Measurements from ENCODE around the gene UBE2I. TPM values are rescaled to one million over a fixed set of nuclear protein-coding genes. Genes with fewer than 3 reads are reported as not detected.

UBE2I gene
- total RNA-seq, 1 donor = 108 TPM

- Histone ChIP-seq H3K4me1 (ENCODE audit: insufficient read depth, low read length) (peaks cover 10% of the 10 kb centered on the region), H3K27me3 (ENCODE audit: insufficient read depth, low read length) (no peaks in the 10 kb centered on the region), H3K9me3 (ENCODE audit: low read depth, low read length) (no peaks in the 10 kb centered on the region), H3K4me3 (ENCODE audit: low read length) (no peak overlapping the region)
Observed at GRCh38 chr16:1297018-1297696, 12.3 kb upstream of the UBE2I start.

- H3K9me3 ChIP-seq (ENCODE audit: low read depth, low read length) = no peaks in the 10 kb centered on the region
- H3K4me1 ChIP-seq (ENCODE audit: insufficient read depth, low read length) = peaks cover 10% of the 10 kb centered on the region
- no peak overlapping the region for H3K4me3 ChIP-seq (ENCODE audit: low read length)
- no peaks in the 10 kb centered on the region for H3K27me3 ChIP-seq (ENCODE audit: insufficient read depth, low read length)
Observed at GRCh38 chr16:1298406-1298805, 11.0 kb upstream of the UBE2I start.

GRCh38 chr16:1299012-1299867, 10.2 kb upstream of the UBE2I start:
- H3K4me1 ChIP-seq (ENCODE audit: insufficient read depth, low read length) = peaks cover 17% of the 10 kb centered on the region
- no peak overlapping the region for H3K4me3 ChIP-seq (ENCODE audit: low read length)

GRCh38 chr16:1299868-1300203, 9.6 kb upstream of the UBE2I start:
- Histone ChIP-seq H3K4me3 (ENCODE audit: low read length) (no peak overlapping the region), H3K9me3 (ENCODE audit: low read depth, low read length) (no peaks in the 10 kb centered on the region), H3K27me3 (ENCODE audit: insufficient read depth, low read length) (no peaks in the 10 kb centered on the region), H3K4me1 (ENCODE audit: insufficient read depth, low read length) (peaks cover 23% of the 10 kb centered on the region)

More at GRCh38 chr16:1299012-1299867, 10.2 kb upstream of the UBE2I start:
- Histone ChIP-seq H3K9me3 (ENCODE audit: low read depth, low read length) (no peaks in the 10 kb centered on the region), H3K27me3 (ENCODE audit: insufficient read depth, low read length) (no peaks in the 10 kb centered on the region)

GRCh38 chr16:1300664-1301476, 8.6 kb upstream of the UBE2I start:
- no peaks in the 10 kb centered on the region for H3K9me3 ChIP-seq (ENCODE audit: low read depth, low read length)
- no peaks in the 10 kb centered on the region for H3K27me3 ChIP-seq (ENCODE audit: insufficient read depth, low read length)
- no peak overlapping the region for H3K4me3 ChIP-seq (ENCODE audit: low read length)
- H3K4me1 ChIP-seq (ENCODE audit: insufficient read depth, low read length) = peaks cover 34% of the 10 kb centered on the region

- Histone ChIP-seq H3K4me3 (ENCODE audit: low read length) (no peak overlapping the region), H3K4me1 (ENCODE audit: insufficient read depth, low read length) (peaks cover 40% of the 10 kb centered on the region), H3K27me3 (ENCODE audit: insufficient read depth, low read length) (no peaks in the 10 kb centered on the region), H3K9me3 (ENCODE audit: low read depth, low read length) (no peaks in the 10 kb centered on the region)
Observed at GRCh38 chr16:1301562-1301961, 7.9 kb upstream of the UBE2I start.

DNA sequence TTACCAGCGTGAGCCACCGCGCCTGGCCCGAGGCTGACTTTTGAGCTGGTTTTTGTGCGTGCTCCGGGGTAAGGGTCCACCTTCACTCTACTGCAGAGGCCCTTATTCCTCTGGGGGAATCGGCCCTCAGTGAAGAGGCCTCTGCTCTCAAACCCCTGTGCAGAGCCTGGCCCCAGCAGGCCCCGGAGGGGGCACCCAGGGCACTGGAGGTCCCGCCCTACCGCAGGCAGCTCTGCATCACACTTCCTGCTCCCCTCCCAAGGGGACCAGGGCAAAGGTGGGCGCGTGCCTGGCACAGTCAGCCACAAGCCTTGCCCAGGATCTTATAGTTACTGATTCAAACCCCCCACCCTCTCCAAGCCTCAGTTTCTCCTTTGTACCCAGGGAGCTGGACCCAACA, 3.6 kb upstream of the UBE2I start:
- Histone ChIP-seq H3K27me3 (ENCODE audit: insufficient read depth, low read length) (no peaks in the 10 kb centered on the region), H3K4me1 (ENCODE audit: insufficient read depth, low read length) (peaks cover 50% of the 10 kb centered on the region), H3K4me3 (ENCODE audit: low read length) (no peak overlapping the region), H3K9me3 (ENCODE audit: low read depth, low read length) (no peaks in the 10 kb centered on the region)

DNA sequence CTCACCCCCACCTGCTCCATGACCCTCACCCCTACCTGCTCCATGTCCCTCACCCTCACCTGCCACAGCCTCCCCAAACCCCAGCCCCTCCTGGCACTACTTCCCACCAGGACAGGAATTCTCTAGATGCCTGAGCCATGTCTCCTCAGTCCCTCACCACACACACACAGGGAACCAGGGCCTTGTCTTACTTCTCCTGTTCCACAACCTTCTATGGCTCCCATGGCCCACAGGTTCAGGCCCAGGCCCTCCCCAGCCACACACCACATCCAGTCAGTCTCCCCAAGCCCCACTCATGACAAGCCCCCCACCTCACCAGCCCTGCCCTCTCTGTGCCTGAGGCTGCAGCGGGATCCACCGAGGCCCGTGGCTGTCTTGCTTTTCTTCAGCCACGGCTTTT, 3.1 kb upstream of the UBE2I start:
- H3K9me3 ChIP-seq (ENCODE audit: low read depth, low read length) = no peaks in the 10 kb centered on the region
- H3K4me3 ChIP-seq (ENCODE audit: low read length) = no peak overlapping the region
- peaks cover 50% of the 10 kb centered on the region for H3K4me1 ChIP-seq (ENCODE audit: insufficient read depth, low read length)
- H3K27me3 ChIP-seq (ENCODE audit: insufficient read depth, low read length) = no peaks in the 10 kb centered on the region

DNA sequence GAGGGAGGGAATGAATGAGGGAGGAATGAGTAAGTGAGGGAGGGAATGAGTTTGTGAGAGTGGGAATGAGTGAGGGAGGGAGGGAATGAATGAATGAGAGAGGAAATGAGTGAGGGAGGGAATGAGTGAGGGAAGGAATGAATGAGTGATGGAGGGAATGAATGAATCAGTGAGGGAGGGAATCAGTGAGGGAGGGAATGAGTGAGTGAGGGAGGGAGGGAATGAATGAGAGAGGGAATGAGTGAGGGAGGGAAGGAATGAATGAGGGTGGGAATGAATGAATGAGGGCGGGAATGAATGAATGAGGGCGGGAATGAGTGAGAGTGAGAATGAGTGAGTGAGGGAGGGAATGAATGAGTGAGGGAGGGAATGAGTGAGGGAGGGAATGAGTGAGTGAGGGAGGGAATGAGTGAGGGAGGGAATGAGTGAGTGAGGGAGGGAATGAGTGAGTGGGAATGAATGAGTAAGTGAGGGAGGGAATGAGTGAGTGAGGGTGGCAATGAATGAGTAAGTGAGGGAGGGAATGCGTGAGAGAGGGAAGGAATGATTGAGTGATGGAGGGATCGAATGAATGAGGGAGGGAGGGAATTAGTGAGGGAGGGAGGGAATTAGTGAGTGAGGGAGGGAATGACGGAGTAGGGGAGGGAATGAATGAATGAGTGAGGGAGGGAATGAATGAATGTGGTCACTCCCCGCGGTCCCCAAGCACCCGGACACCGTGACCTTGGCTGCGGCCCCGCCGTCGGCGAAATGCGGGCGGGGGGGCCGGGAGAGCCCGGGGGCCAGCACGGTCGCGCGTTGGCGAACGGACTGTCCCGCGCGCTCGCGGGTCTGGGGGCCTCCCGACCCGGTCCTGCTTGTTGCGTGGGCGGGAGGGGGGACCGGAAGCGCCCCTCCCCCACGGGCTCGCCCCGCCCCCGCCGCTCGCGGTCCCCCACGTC, 1.1 kb upstream of the UBE2I start:
- H3K4me1 ChIP-seq (ENCODE audit: insufficient read depth, low read length) = peaks cover 67% of the 10 kb centered on the region
- H3K4me3 ChIP-seq (ENCODE audit: low read length) = peak overlapping the region; percentile 37
- no peaks in the 10 kb centered on the region for H3K27me3 ChIP-seq (ENCODE audit: insufficient read depth, low read length)
- no peaks in the 10 kb centered on the region for H3K9me3 ChIP-seq (ENCODE audit: low read depth, low read length)

GRCh38 chr16:1309888-1310831, 724 bp downstream of the UBE2I start:
- no peaks in the 10 kb centered on the region for H3K27me3 ChIP-seq (ENCODE audit: insufficient read depth, low read length)
- peak overlapping the region; percentile 70 for H3K4me3 ChIP-seq (ENCODE audit: low read length)
- no peaks in the 10 kb centered on the region for H3K9me3 ChIP-seq (ENCODE audit: low read depth, low read length)
- H3K4me1 ChIP-seq (ENCODE audit: insufficient read depth, low read length) = peaks cover 61% of the 10 kb centered on the region

DNA sequence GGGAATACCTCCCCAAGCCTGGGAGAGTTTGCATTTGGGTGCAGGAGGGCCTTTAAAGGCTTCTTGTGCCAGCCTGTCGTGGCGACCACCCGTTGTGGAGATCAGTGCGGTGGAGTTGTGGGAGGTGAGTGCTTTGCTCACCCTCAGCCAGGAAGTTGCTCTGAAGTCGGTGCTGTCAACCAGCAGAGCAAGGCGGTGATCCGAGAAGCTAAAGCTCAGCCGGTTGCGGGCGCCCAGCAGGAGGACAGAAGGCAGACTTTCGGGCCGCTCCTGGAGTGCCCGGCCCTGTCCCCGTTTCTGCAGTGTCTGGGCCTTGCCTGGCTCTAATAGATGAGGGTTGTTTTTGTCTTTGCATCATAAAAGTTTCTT, 1.4 kb downstream of the UBE2I start:
- Histone ChIP-seq H3K27me3 (ENCODE audit: insufficient read depth, low read length) (no peaks in the 10 kb centered on the region), H3K4me3 (ENCODE audit: low read length) (peak overlapping the region; percentile 70), H3K9me3 (ENCODE audit: low read depth, low read length) (no peaks in the 10 kb centered on the region), H3K4me1 (ENCODE audit: insufficient read depth, low read length) (peaks cover 55% of the 10 kb centered on the region)

DNA sequence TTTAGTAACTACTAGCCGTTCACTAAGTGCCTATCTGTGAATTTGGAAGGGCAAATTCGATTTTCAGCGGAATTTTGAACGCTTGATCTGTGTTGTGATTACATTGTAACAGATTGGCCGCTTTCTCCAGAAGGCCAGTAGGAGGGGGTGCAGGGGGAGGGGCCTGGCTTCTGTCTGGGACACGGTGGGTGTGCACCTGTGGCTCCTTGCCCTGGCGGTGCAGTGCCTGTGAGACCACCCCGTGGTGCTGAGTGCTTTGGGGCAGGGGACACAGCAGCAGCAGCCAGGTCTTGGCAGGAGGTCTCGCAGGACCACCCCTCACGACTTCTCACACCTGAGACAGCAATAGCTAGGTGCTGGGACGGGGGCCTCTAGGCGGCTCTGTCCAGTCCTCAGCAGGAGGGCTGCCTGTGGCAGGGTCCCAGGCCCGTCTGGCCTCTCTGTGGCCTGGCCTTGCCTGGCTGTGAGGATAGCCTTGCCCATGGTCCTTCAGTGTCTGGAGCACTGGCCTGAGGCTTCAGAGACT, 1.8 kb downstream of the UBE2I start:
- Histone ChIP-seq H3K27me3 (ENCODE audit: insufficient read depth, low read length) (no peaks in the 10 kb centered on the region), H3K9me3 (ENCODE audit: low read depth, low read length) (no peaks in the 10 kb centered on the region), H3K4me3 (ENCODE audit: low read length) (peak overlapping the region; percentile 70), H3K4me1 (ENCODE audit: insufficient read depth, low read length) (peaks cover 51% of the 10 kb centered on the region)

- Histone ChIP-seq H3K4me3 (ENCODE audit: low read length) (peak overlapping the region; percentile 70), H3K27me3 (ENCODE audit: insufficient read depth, low read length) (no peaks in the 10 kb centered on the region), H3K4me1 (ENCODE audit: insufficient read depth, low read length) (peaks cover 47% of the 10 kb centered on the region), H3K9me3 (ENCODE audit: low read depth, low read length) (no peaks in the 10 kb centered on the region)
Observed at GRCh38 chr16:1311738-1312466, 2.5 kb downstream of the UBE2I start.

All from mononuclear cell (primary cell).